GM19395 (cell line): ENCODE data around the gene SLC25A20.
"Not testable (repeated sequence)": the region's sequence is repeated elsewhere in the genome, so short reads cannot be mapped to it uniquely, and the experiment has no call there.

Source experiments
- ATAC-seq: cut with Tn5 transposase; IDR thresholded peaks from one replicate; pipeline ENCODE4 v1.9.1; 2021; ENCODE audit warnings: mild to moderate bottlenecking, moderate library complexity; ENCODE audit not compliant: unreplicated experiment

The SLC25A20 gene

GRCh38 chr3:48898383-48899234 is at the start of gene SLC25A20:
SLC25A20 (minus strand) TSS chr3:48898882; CDS start chr3:48898794, 88 bp downstream.
- ATAC-seq = peak; percentile 89

- no peak for ATAC-seq
These were observed 47.3 kb upstream of the SLC25A20 start for GRCh38 chr3:48945891-48946549.

- ATAC-seq = no peak
These were observed 46.8 kb upstream of the SLC25A20 start for GRCh38 chr3:48945432-48945831.

- no peak for ATAC-seq
These were observed 40.0 kb upstream of the SLC25A20 start for GRCh38 chr3:48938689-48939088.

- ATAC-seq = no peak
These were observed 39.5 kb upstream of the SLC25A20 start for GRCh38 chr3:48938156-48938555.

GRCh38 chr3:48935530-48935929 is 36.8 kb upstream of the SLC25A20 start:
- ATAC-seq = no peak

- ATAC-seq = no peak
These were observed 35.8 kb upstream of the SLC25A20 start for GRCh38 chr3:48934333-48934991.

- no peak for ATAC-seq
These were observed 33.4 kb upstream of the SLC25A20 start for GRCh38 chr3:48931944-48932580.

- ATAC-seq = no peak
These were observed 31.9 kb upstream of the SLC25A20 start for GRCh38 chr3:48930590-48930989.

GRCh38 chr3:48929358-48930035 is 30.8 kb upstream of the SLC25A20 start:
- ATAC-seq = no peak

GRCh38 chr3:48928679-48929078 is 30.0 kb upstream of the SLC25A20 start:
- ATAC-seq = no peak

- no peak for ATAC-seq
These were observed 29.2 kb upstream of the SLC25A20 start for GRCh38 chr3:48927928-48928327.

- no peak for ATAC-seq
These were observed 28.0 kb upstream of the SLC25A20 start for GRCh38 chr3:48926425-48927392.

GRCh38 chr3:48919215-48920138 is 20.8 kb upstream of the SLC25A20 start:
- peak; percentile 26 for ATAC-seq

- ATAC-seq = peak; percentile 83
These were observed 19.9 kb upstream of the SLC25A20 start, which contains the start of gene ARIH2 for GRCh38 chr3:48918388-48919214. ARIH2 (plus strand) TSS chr3:48918842; CDS start chr3:48927559, 8,717 bp downstream.

- no peak for ATAC-seq
These were observed 16.6 kb upstream of the SLC25A20 start for GRCh38 chr3:48915296-48915695.

- not testable (repeated sequence) for ATAC-seq
These were observed 8.3 kb upstream of the SLC25A20 start for GRCh38 chr3:48907026-48907425.
